Activated T-cell treated with anti-CD3 and anti-CD28 coated beads, Interleukin-2, amount 50 U/mL, for 72 hours (primary cell): Measurements from ENCODE around the gene ATP2B1. TPM values are rescaled to one million over a fixed set of nuclear protein-coding genes. Genes with fewer than 3 reads are reported as not detected.

Source experiments
- ATAC-seq, 2 donors: fragments of 150-1000 bp; cut with Tn5 transposase; replicated peaks in 1 of 2; 2 replicates each; pipeline ENCODE4 v1.10.0; 2021; ENCODE audit warnings: moderate library complexity in 2 of 2, mild to moderate bottlenecking in 1 of 2
- DNase-seq, 2 donors: peaks; one replicate each; pipeline ENCODE4 v3.0.0; 2021 to 2022; ENCODE audit warnings: mixed read lengths in 1 of 2
- H3K27ac Mint-ChIP-seq: one replicate; pipeline ENCODE4 v1.8.0; 2022; ENCODE audit warnings: mild to moderate bottlenecking, moderate library complexity, mixed read lengths
- H3K27me3 Mint-ChIP-seq: one replicate; pipeline ENCODE4 v1.8.0; 2022; ENCODE audit warnings: low read depth, mixed read lengths
- H3K36me3 Mint-ChIP-seq, 2 donors: one replicate each; pipeline ENCODE4 v1.8.0; 2022; ENCODE audit warnings: mixed read lengths in 2 of 2, mild to moderate bottlenecking in 1 of 2; ENCODE audit not compliant: insufficient read depth in 2 of 2
- H3K4me1 Mint-ChIP-seq: one replicate; pipeline ENCODE4 v1.8.0; 2022; ENCODE audit warnings: low read depth, mixed read lengths
- H3K4me3 Mint-ChIP-seq, 2 donors: one replicate each; pipeline ENCODE4 v1.8.0; 2022; ENCODE audit warnings: mild to moderate bottlenecking in 2 of 2, mixed read lengths in 2 of 2, moderate library complexity in 2 of 2
- H3K9me3 Mint-ChIP-seq, 2 donors: one replicate each; pipeline ENCODE4 v1.8.0; 2022; ENCODE audit warnings: mixed read lengths in 2 of 2
- total RNA-seq, 2 donors: library from RNA; stranded (reverse); gene quantifications; one replicate each; pipeline ENCODE4 v1.2.3, GENCODE V29; 2022

The ATP2B1 gene
- total RNA-seq, 2 donors from 2014 or later, result 19.4 to 25.5 TPM

GRCh38 chr12:89695830-89696229 is 12.8 kb downstream of the ATP2B1 start:
- H3K4me3 Mint-ChIP-seq, result peak overlapping the region in 1 of 2 donors; percentile 31

GRCh38 chr12:89695100-89695499 is 13.5 kb downstream of the ATP2B1 start:
- H3K27me3 Mint-ChIP-seq, result no peaks in the 10 kb centered on the region
- H3K27ac Mint-ChIP-seq, result no peak overlapping the region
- no peaks in the 10 kb centered on the region for H3K36me3 Mint-ChIP-seq
- H3K9me3 Mint-ChIP-seq, result no peaks in the 10 kb centered on the region
- peaks cover 60% of the 10 kb centered on the region for H3K4me1 Mint-ChIP-seq
- no peak overlapping the region for H3K4me3 Mint-ChIP-seq
- ATAC-seq (no peak), DNase-seq (no peak)

More at GRCh38 chr12:89695830-89696229, 12.8 kb downstream of the ATP2B1 start:
- ATAC-seq (no peak), DNase-seq (no peak)
- H3K4me1 Mint-ChIP-seq, result peaks cover 62% of the 10 kb centered on the region
- no peaks in the 10 kb centered on the region for H3K9me3 Mint-ChIP-seq
- no peaks in the 10 kb centered on the region for H3K27me3 Mint-ChIP-seq
- H3K36me3 Mint-ChIP-seq, result no peaks in the 10 kb centered on the region
- H3K27ac Mint-ChIP-seq, result peak overlapping the region; percentile 80

GRCh38 chr12:89694542-89694941 is 14.1 kb downstream of the ATP2B1 start:
- no peak overlapping the region for H3K4me3 Mint-ChIP-seq
- ATAC-seq (no peak), DNase-seq (no peak)
- peaks cover 61% of the 10 kb centered on the region for H3K4me1 Mint-ChIP-seq
- H3K27me3 Mint-ChIP-seq, result no peaks in the 10 kb centered on the region
- no peaks in the 10 kb centered on the region for H3K9me3 Mint-ChIP-seq
- H3K27ac Mint-ChIP-seq, result no peak overlapping the region
- H3K36me3 Mint-ChIP-seq, result no peaks in the 10 kb centered on the region

- Mint-ChIP-seq H3K9me3 (no peaks in the 10 kb centered on the region), H3K4me1 (peaks cover 69% of the 10 kb centered on the region), H3K27me3 (no peaks in the 10 kb centered on the region), H3K27ac (peak overlapping the region; percentile 79), H3K4me3 (no peak overlapping the region), H3K36me3 (no peaks in the 10 kb centered on the region)
- ATAC-seq, result no peak
- no peak for DNase-seq
These were observed 14.9 kb downstream of the ATP2B1 start for GRCh38 chr12:89693639-89694202.

DNA sequence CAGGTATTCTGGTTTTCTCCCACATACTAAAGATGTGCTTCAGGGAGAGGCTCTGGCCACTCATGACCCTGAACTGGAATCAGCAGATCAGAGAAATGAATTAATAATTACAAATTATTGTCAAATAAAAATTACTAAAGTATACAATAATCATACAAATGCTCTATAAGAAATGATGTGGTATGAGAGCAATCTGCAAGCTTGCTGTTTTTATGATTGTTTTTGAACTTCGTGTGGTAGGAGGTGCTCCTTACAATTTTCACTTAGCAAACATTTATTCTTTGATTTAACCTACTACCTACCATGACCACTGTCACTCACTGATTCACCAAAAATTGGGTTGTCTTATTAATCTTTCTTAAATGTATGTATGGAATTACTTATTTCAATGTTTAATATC is 16.2 kb downstream of the ATP2B1 start:
- DNase-seq (no peak), ATAC-seq (no peak)
- peaks cover 61% of the 10 kb centered on the region for H3K4me1 Mint-ChIP-seq
- H3K27me3 Mint-ChIP-seq, result no peaks in the 10 kb centered on the region
- no peaks in the 10 kb centered on the region for H3K36me3 Mint-ChIP-seq
- H3K9me3 Mint-ChIP-seq, result no peaks in the 10 kb centered on the region
- no peak overlapping the region for H3K27ac Mint-ChIP-seq
- no peak overlapping the region for H3K4me3 Mint-ChIP-seq

- H3K4me3 Mint-ChIP-seq, result no peak overlapping the region
- H3K27me3 Mint-ChIP-seq, result no peaks in the 10 kb centered on the region
- H3K4me1 Mint-ChIP-seq, result peaks cover 54% of the 10 kb centered on the region
- no peak overlapping the region for H3K27ac Mint-ChIP-seq
- H3K36me3 Mint-ChIP-seq, result no peaks in the 10 kb centered on the region
- ATAC-seq, result no peak
- H3K9me3 Mint-ChIP-seq, result no peaks in the 10 kb centered on the region
- no peak for DNase-seq
These were observed 17.0 kb downstream of the ATP2B1 start for GRCh38 chr12:89691659-89692058.

DNA sequence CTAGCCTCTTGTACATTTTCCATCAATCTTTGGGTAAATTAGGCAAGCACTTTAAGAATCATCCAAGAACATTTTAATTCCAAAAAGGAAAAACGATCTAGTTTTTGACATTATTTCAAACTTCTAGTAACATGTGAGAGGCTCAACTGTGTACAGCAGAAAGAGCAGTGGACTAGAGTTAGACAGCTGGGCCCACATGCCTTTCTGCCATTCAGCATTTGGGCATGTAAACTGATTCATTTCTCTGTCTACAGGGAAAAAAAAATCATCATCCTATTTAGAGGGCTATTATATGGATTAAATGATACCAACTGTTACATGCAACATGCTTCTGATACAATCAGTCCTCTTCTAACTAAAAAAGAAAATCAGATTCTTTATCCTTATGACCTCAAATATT is 17.7 kb downstream of the ATP2B1 start:
- H3K27ac Mint-ChIP-seq, result no peak overlapping the region
- H3K4me1 Mint-ChIP-seq, result peaks cover 46% of the 10 kb centered on the region
- no peak overlapping the region for H3K4me3 Mint-ChIP-seq
- DNase-seq (no peak), ATAC-seq (no peak)
- no peaks in the 10 kb centered on the region for H3K27me3 Mint-ChIP-seq
- H3K9me3 Mint-ChIP-seq, result no peaks in the 10 kb centered on the region
- no peaks in the 10 kb centered on the region for H3K36me3 Mint-ChIP-seq

- H3K36me3 Mint-ChIP-seq, result no peaks in the 10 kb centered on the region
- peaks cover 42% of the 10 kb centered on the region for H3K4me1 Mint-ChIP-seq
- no peaks in the 10 kb centered on the region for H3K27me3 Mint-ChIP-seq
- peak overlapping the region; percentile 13 for H3K27ac Mint-ChIP-seq
- no peak overlapping the region for H3K4me3 Mint-ChIP-seq
- no peak for DNase-seq
- H3K9me3 Mint-ChIP-seq, result no peaks in the 10 kb centered on the region
- ATAC-seq, result no peak
These were observed 19.3 kb downstream of the ATP2B1 start for GRCh38 chr12:89689306-89689705.

GRCh38 chr12:89686311-89686710 is 22.3 kb downstream of the ATP2B1 start:
- no peak for ATAC-seq
- no peak overlapping the region for H3K4me3 Mint-ChIP-seq
- no peak overlapping the region for H3K27ac Mint-ChIP-seq
- H3K4me1 Mint-ChIP-seq, result peaks cover 25% of the 10 kb centered on the region
- H3K9me3 Mint-ChIP-seq, result peaks cover 1 to 6% of the 10 kb centered on the region in 2 donors
- H3K36me3 Mint-ChIP-seq, result peaks cover 0 to 12% of the 10 kb centered on the region in 2 donors
- no peaks in the 10 kb centered on the region for H3K27me3 Mint-ChIP-seq
- DNase-seq, result no peak

- Mint-ChIP-seq H3K27ac (no peak overlapping the region), H3K27me3 (no peaks in the 10 kb centered on the region)
These were observed 23.2 kb downstream of the ATP2B1 start for GRCh38 chr12:89685363-89685972.

GRCh38 chr12:89684136-89684535 is 24.5 kb downstream of the ATP2B1 start:
- Mint-ChIP-seq H3K4me3 (peak overlapping the region in 1 of 2 donors; percentile 25), H3K9me3 (peaks cover 6 to 13% of the 10 kb centered on the region in 2 donors), H3K27me3 (no peaks in the 10 kb centered on the region), H3K4me1 (peaks cover 18% of the 10 kb centered on the region), H3K36me3 (peaks cover 11 to 28% of the 10 kb centered on the region in 2 donors), H3K27ac (peak overlapping the region; percentile 64)
- ATAC-seq (no peak), DNase-seq (no peak)

More at GRCh38 chr12:89685363-89685972, 23.2 kb downstream of the ATP2B1 start:
- peaks cover 4 to 17% of the 10 kb centered on the region in 2 donors for H3K36me3 Mint-ChIP-seq
- no peak overlapping the region for H3K4me3 Mint-ChIP-seq
- peaks cover 17% of the 10 kb centered on the region for H3K4me1 Mint-ChIP-seq
- no peak for ATAC-seq
- H3K9me3 Mint-ChIP-seq, result peaks cover 4 to 10% of the 10 kb centered on the region in 2 donors
- no peak for DNase-seq

GRCh38 chr12:89682284-89682683 is 26.4 kb downstream of the ATP2B1 start:
- no peak for DNase-seq

GRCh38 chr12:89680409-89680808 is 28.2 kb downstream of the ATP2B1 start:
- Mint-ChIP-seq H3K4me3 (no peak overlapping the region), H3K27ac (peak overlapping the region; percentile 65), H3K4me1 (peaks cover 32% of the 10 kb centered on the region), H3K9me3 (peaks cover 6 to 13% of the 10 kb centered on the region in 2 donors), H3K36me3 (peaks cover 11 to 28% of the 10 kb centered on the region in 2 donors), H3K27me3 (no peaks in the 10 kb centered on the region)
- DNase-seq, result no peak
- no peak for ATAC-seq

More at GRCh38 chr12:89682284-89682683, 26.4 kb downstream of the ATP2B1 start:
- ATAC-seq, result no peak
- H3K4me1 Mint-ChIP-seq, result peaks cover 30% of the 10 kb centered on the region
- peaks cover 11 to 28% of the 10 kb centered on the region in 2 donors for H3K36me3 Mint-ChIP-seq
- peaks cover 6 to 13% of the 10 kb centered on the region in 2 donors for H3K9me3 Mint-ChIP-seq
- H3K27me3 Mint-ChIP-seq, result no peaks in the 10 kb centered on the region
- no peak overlapping the region for H3K4me3 Mint-ChIP-seq
- H3K27ac Mint-ChIP-seq, result no peak overlapping the region

- no peak for DNase-seq
- no peak overlapping the region for H3K4me3 Mint-ChIP-seq
- peaks cover 6 to 13% of the 10 kb centered on the region in 2 donors for H3K9me3 Mint-ChIP-seq
- no peaks in the 10 kb centered on the region for H3K27me3 Mint-ChIP-seq
- peaks cover 29% of the 10 kb centered on the region for H3K4me1 Mint-ChIP-seq
- ATAC-seq, result no peak
- no peak overlapping the region for H3K27ac Mint-ChIP-seq
- H3K36me3 Mint-ChIP-seq, result peaks cover 11 to 28% of the 10 kb centered on the region in 2 donors
These were observed 29.0 kb downstream of the ATP2B1 start for GRCh38 chr12:89679631-89680030.
